Thymus (tissue), 11 donors: Measurements from ENCODE around the gene SIRPB1. TPM values are rescaled to one million over a fixed set of nuclear protein-coding genes. Genes with fewer than 3 reads are reported as not detected.

Source experiments
- DNase-seq, 9 donors: peaks; one replicate each; pipeline ENCODE4 v3.0.0-alpha.2; 2013; ENCODE audit warnings: low spot score in 9 of 9, low read depth in 6 of 9, missing footprints in 1 of 9
- H3K27ac ChIP-seq, 2 donors: one replicate each; pipeline ENCODE4 v1.5.1; 2013; ENCODE audit warnings: control low read depth in 1 of 2, low read depth in 1 of 2, low read length in 1 of 2, mild to moderate bottlenecking in 1 of 2, moderate library complexity in 1 of 2
- H3K27me3 ChIP-seq, 2 donors: one replicate each; pipeline ENCODE4 v1.5.1; 2013; ENCODE audit warnings: low read length in 1 of 2; ENCODE audit not compliant: control insufficient read depth in 2 of 2, insufficient read depth in 1 of 2
- H3K36me3 ChIP-seq, 2 donors: one replicate each; pipeline ENCODE4 v1.5.1; 2013; ENCODE audit warnings: low read length in 1 of 2, mild to moderate bottlenecking in 1 of 2, moderate library complexity in 1 of 2; ENCODE audit not compliant: control insufficient read depth in 2 of 2, insufficient read depth in 2 of 2
- H3K4me1 ChIP-seq, 2 donors: one replicate each; pipeline ENCODE4 v1.5.1; 2013; ENCODE audit warnings: low read length in 2 of 2; ENCODE audit not compliant: control insufficient read depth in 2 of 2, insufficient read depth in 2 of 2
- H3K4me3 ChIP-seq, 2 donors: one replicate each; pipeline ENCODE4 v1.5.1; 2013; ENCODE audit warnings: low read length in 2 of 2, control low read depth in 1 of 2, mild to moderate bottlenecking in 1 of 2
- H3K9me3 ChIP-seq, 2 donors: one replicate each; pipeline ENCODE4 v1.5.1; 2013; ENCODE audit warnings: low read length in 1 of 2, mild to moderate bottlenecking in 1 of 2; ENCODE audit not compliant: control insufficient read depth in 2 of 2, insufficient read depth in 1 of 2
- WGBS: extraction: QIAGEN DNeasy Blood & Tissue Kit; methylation state at CpG from one replicate; pipeline ENCODE4 v1.1.7; 2013; 5-methylcytosine and 5-hydroxymethylcytosine counted together
- polyA plus RNA-seq: library from polyadenylated mRNA; stranded (reverse); fragments of 200-250 nt; gene quantifications from one replicate; pipeline ENCODE4 v1.2.3, GENCODE V29; 2013
- total RNA-seq: library from RNA; stranded (reverse); fragments of 120-200 nt; gene quantifications from one replicate; pipeline ENCODE4 v1.2.4, GENCODE V29; 2013
- donor health status: healthy.

Gene SIRPB1
- total and polyA plus RNA-seq, 2 donors, result 0.90 to 1.2 TPM

DNA sequence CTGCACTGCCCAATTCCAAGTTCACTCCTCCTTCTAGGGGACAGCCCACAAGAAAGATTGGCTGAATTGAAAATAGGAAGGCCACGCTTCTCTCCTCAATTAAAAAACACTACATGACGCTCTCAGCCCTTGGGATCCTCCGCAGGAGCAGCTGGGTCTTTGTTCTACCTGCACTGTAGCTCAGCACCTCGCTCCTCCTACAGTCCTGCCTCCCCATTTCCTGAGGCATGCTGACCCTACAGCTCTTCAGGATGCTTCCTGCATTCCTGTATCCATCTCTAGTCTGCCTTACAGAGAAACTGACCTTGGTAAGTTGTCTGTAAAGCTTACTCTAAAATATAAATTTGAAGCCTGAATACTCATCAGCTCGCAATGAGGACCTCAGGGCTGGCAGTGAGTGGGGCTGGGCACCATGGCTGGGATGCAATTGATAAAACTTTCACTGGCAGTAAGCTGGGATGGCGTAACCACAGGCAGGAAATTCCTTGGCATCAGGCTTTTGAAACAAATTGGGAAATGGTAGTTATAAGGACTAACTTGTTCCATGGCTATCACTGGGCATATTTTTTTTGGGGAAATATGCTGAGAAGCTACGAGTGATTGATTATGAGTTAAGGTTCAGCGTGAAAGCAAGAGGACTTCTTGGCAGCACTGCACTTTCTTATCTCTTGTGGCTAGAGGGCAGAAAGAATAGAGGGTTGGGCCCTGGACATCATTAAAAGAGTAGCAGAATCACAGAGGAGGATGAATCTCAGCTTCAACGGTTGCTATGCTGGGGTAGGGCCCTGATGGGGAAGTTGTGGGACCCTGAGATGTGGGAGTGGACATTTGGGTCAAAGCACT lies 11.7 kb upstream of the SIRPB1 start:
- WGBS, result 80% methylated on average over 9 of the region's 9 CpGs
- H3K4me1 ChIP-seq, result no peaks in the 10 kb centered on the region
- H3K27ac ChIP-seq, result no peak overlapping the region
- H3K4me3 ChIP-seq, result no peak overlapping the region
- peaks cover 3 to 5% of the 10 kb centered on the region in 2 donors for H3K36me3 ChIP-seq
- H3K27me3 ChIP-seq, result no peaks in the 10 kb centered on the region
- no peaks in the 10 kb centered on the region for H3K9me3 ChIP-seq
- DNase-seq, result no peak

DNA sequence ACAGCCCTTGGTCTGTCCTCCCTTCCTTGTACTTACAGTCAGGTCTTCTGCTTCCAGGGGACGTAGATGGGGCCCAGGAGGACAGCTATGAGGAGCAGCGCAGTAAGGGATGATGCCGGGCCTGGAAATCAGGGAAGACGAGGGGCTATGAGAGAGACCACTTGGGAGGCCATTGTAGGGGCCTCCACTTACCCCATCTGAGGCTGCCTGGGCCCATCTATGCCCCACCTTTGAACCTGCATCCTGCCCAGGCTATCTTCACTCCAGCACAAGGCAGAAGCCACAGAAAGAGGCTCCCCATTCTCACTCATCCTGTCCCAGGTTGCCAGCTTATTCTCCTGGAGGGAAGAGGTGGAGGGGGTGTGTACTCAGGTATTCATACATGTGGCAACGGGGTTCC lies 10.4 kb upstream of the SIRPB1 start:
- DNase-seq, result no peak
- no peak overlapping the region for H3K4me3 ChIP-seq
- WGBS, result 94% methylated on average over 5 of the region's 5 CpGs
- no peak overlapping the region for H3K27ac ChIP-seq
- H3K36me3 ChIP-seq, result peaks cover 3 to 5% of the 10 kb centered on the region in 2 donors
- no peaks in the 10 kb centered on the region for H3K9me3 ChIP-seq
- no peaks in the 10 kb centered on the region for H3K4me1 ChIP-seq
- no peaks in the 10 kb centered on the region for H3K27me3 ChIP-seq

DNA sequence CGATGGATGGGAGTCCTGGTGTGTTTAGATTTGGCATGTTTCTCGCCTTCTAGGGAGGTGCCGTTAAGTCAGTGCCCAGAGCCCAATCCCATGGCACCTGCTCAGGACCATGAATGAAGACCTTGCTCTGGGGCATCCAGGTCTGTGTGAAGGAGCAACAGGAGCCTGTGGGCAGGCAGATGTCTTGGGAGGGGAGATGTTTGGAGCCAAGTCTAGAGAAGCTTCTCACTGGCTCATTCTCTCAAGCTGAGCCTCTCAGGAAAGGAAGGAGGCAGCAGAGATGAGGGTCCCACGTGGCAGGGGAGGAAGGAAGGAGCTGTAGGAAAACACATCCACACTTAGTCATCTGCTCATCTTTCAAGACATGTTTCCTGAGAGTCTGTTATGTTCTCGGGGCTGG lies 9.5 kb upstream of the SIRPB1 start:
- Histone ChIP-seq H3K36me3 (peaks cover 3 to 5% of the 10 kb centered on the region in 2 donors), H3K4me3 (no peak overlapping the region), H3K9me3 (no peaks in the 10 kb centered on the region), H3K27ac (no peak overlapping the region), H3K4me1 (no peaks in the 10 kb centered on the region), H3K27me3 (no peaks in the 10 kb centered on the region)
- no peak for DNase-seq
- WGBS, result 77% methylated on average over 5 of the region's 5 CpGs

DNA sequence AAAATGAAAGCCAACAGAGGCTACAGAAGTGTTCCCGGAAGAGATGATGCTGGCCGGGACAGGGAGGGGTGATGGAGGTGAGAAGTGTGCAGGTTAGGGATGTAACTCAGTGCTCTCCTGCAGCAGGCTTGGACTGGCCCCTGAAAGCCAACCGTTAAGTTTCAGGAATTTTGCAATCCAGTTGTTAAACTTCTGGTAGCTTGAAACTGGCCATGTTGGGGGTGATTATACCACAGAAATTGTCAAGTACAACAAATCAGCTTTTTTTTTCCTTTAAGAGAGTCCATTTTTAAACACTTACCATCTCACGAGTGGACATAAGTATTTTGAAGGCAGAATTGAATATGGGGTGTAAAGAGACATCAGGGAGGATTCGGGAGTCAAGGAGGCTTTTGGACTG lies 8.8 kb upstream of the SIRPB1 start:
- Histone ChIP-seq H3K4me1 (no peaks in the 10 kb centered on the region), H3K36me3 (peaks cover 3 to 5% of the 10 kb centered on the region in 2 donors), H3K27ac (no peak overlapping the region), H3K4me3 (no peak overlapping the region), H3K27me3 (no peaks in the 10 kb centered on the region), H3K9me3 (no peaks in the 10 kb centered on the region)
- WGBS, result 95% methylated on average over 5 of the region's 5 CpGs
- DNase-seq, result no peak

DNA sequence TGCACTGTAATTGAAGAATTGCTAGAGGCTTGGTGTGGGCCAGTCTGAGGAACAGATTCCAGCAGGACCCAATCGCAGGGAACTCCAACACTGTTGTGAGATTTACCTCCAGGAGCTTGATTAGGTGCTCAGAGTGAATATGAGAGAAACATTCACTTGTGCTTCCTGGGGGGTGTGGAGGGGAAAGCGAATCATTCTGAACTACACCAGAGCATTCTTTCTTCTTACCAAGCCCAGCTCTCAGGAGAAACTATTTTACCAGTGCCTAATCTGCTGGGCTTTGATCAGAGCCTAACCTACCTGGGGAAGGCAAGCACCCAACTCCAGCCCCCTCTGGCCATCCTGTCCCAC lies 7.4 kb upstream of the SIRPB1 start:
- Histone ChIP-seq H3K4me1 (peaks cover 2 to 6% of the 10 kb centered on the region in 2 donors), H3K4me3 (no peak overlapping the region), H3K27ac (no peak overlapping the region), H3K36me3 (peaks cover 3 to 5% of the 10 kb centered on the region in 2 donors), H3K9me3 (no peaks in the 10 kb centered on the region), H3K27me3 (no peaks in the 10 kb centered on the region)
- DNase-seq, result no peak
- 94% methylated on average over 2 of the region's 2 CpGs for WGBS

DNA sequence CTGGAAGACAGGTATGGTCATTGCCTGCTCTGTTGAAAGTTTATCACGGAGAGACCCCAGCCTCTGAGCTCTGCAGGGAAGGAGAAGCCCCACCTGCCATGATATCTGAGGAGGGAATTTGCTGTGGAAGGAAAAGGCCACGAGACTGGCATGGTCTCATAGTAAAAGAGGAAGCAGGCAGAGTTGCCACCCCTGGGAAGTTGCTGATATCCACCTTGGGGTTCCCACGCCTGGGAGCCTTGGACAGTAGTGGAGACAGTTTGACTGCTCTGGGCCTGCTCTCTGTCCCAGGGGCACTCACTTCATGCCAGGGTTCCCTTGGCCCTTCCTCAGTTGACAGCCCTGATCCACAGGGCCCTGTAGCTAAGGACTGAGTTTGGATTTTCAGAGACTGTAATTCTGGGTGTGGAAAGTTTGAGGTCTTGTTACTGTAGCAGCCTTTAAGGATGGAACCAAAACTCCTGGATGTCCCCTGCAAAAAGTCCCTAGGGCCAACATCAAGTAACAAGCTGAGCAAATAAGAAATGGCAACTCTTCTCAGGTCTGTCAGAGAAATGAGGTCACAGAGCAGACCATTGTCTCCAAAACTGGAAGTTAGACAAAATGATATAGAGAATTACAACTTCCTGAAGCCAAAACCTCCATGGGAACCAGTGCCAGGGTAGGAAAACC lies 6.9 kb upstream of the SIRPB1 start:
- no peaks in the 10 kb centered on the region for H3K27me3 ChIP-seq
- no peak overlapping the region for H3K27ac ChIP-seq
- peaks cover 2 to 6% of the 10 kb centered on the region in 2 donors for H3K4me1 ChIP-seq
- DNase-seq, result no peak
- 50% methylated on average over 3 of the region's 3 CpGs for WGBS
- no peaks in the 10 kb centered on the region for H3K9me3 ChIP-seq
- H3K36me3 ChIP-seq, result peaks cover 3 to 5% of the 10 kb centered on the region in 2 donors
- H3K4me3 ChIP-seq, result no peak overlapping the region

DNA sequence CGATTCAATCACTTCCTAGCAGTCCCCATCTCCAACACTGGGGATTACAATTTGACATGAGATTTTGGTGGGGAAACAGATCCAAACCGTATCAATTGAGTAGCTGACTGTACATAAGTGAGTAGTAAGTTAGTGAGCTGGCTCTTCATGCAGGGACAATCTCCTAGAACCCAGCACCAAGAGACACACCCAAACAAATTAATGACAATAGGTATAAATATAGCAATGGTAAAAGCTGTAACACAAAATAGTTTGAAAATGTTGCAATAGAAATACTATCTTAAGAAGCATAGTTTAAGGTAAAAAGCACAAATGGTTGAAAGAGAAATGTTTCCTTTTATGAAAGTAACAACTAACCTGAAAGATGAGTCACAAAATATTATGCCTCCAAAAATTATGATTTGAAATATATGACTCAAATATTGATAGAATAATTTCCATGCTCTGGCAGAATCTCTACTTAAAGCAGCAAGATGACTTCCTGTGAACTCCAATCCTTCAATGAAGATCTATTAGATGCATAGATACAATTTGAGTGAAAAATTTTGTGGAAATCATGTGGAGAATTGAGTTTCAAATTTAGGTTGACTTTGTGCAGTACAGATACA lies 5.4 kb upstream of the SIRPB1 start:
- H3K27ac ChIP-seq, result no peak overlapping the region
- H3K4me3 ChIP-seq, result no peak overlapping the region
- WGBS, result 86% methylated on average over 2 of the region's 2 CpGs
- peaks cover 2 to 7% of the 10 kb centered on the region in 2 donors for H3K4me1 ChIP-seq
- peak in 1 of 9 donors; percentile 0 for DNase-seq
- peaks cover under 1 to 3% of the 10 kb centered on the region in 2 donors for H3K36me3 ChIP-seq
- no peaks in the 10 kb centered on the region for H3K9me3 ChIP-seq
- H3K27me3 ChIP-seq, result no peaks in the 10 kb centered on the region

DNA sequence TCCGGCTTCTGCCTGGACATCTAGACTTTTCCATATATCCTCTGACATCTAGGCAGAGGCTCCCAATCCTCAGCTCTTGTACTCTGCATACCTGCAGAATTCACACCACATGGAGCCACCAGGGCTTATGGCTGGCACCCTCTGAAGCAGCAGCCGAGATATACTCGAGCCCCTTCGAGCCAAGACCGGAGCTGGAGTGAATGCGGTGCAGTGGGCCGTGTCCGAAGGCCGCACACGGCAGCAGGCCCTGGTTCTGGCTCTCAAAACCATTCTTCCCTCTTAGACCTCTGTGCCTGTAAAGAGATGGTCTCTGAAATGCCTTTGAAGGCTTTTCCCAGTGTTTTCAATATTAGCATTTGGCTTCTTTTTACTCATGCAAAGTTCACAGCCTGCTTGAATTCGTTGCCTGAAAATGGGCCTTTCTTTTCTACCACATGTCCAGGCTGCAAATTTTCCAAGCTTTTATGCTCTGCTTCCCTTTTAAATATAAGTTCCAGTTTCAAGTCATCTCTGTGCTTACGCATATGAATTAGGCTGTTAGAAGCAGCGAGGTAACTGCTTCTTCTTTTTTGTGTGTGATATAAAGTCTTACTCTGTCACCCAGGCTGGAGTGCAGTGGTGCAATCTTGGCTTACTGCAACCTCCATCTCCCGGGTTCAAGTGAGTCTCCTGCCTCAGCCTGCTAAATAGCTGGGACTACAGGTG lies 3.8 kb upstream of the SIRPB1 start:
- 93% methylated on average over 14 of the region's 14 CpGs for WGBS
- Histone ChIP-seq H3K4me3 (no peak overlapping the region), H3K4me1 (peaks cover 2 to 15% of the 10 kb centered on the region in 2 donors), H3K9me3 (no peaks in the 10 kb centered on the region), H3K36me3 (no peaks in the 10 kb centered on the region), H3K27ac (no peak overlapping the region), H3K27me3 (no peaks in the 10 kb centered on the region)
- DNase-seq, result peak in 1 of 9 donors; percentile 5
